Measurements from ENCODE around the gene KRT77.

Gene KRT77

GRCh38 chr12:52691076-52691840 lies 12.1 kb downstream of the KRT77 start:
- DNase-seq (ENCODE audit: low spot score) = no peak

- no peak for DNase-seq (ENCODE audit: low spot score)
Observed at GRCh38 chr12:52690351-52691075, 12.8 kb downstream of the KRT77 start.

GRCh38 chr12:52689936-52690335 lies 13.4 kb downstream of the KRT77 start:
- no peak for DNase-seq (ENCODE audit: low spot score)

- DNase-seq (ENCODE audit: low spot score) = no peak
Observed at GRCh38 chr12:52689239-52689638, 14.1 kb downstream of the KRT77 start.

GRCh38 chr12:52688481-52688880 lies 14.8 kb downstream of the KRT77 start:
- DNase-seq (ENCODE audit: low spot score) = no peak

- DNase-seq (ENCODE audit: low spot score) = no peak
Observed at GRCh38 chr12:52687497-52688385, 15.6 kb downstream of the KRT77 start.

- DNase-seq (ENCODE audit: low spot score) = no peak
Observed at GRCh38 chr12:52686756-52687487, 16.4 kb downstream of the KRT77 start.

GRCh38 chr12:52686063-52686462 lies 17.3 kb downstream of the KRT77 start:
- DNase-seq (ENCODE audit: low spot score) = no peak

GRCh38 chr12:52685406-52685890 lies 17.9 kb downstream of the KRT77 start:
- DNase-seq (ENCODE audit: low spot score) = no peak

GRCh38 chr12:52684431-52684830 lies 18.9 kb downstream of the KRT77 start:
- no peak for DNase-seq (ENCODE audit: low spot score)

- no peak for DNase-seq (ENCODE audit: low spot score)
Observed at GRCh38 chr12:52683575-52684300, 19.6 kb downstream of the KRT77 start.

GRCh38 chr12:52682938-52683574 lies 20.3 kb downstream of the KRT77 start:
- no peak for DNase-seq (ENCODE audit: low spot score)

- DNase-seq (ENCODE audit: low spot score) = no peak
Observed at GRCh38 chr12:52682381-52682660, 21.0 kb downstream of the KRT77 start.

- no peak for DNase-seq (ENCODE audit: low spot score)
Observed at GRCh38 chr12:52681526-52682380, 21.6 kb downstream of the KRT77 start.

GRCh38 chr12:52680363-52680762 lies 23.0 kb downstream of the KRT77 start, which contains the start of gene KRT1:
Gene KRT1, minus strand, starts transcription at chr12:52680407. Its CDS starts 59 bp downstream, at chr12:52680348.
- no peak for DNase-seq (ENCODE audit: low spot score)

- no peak for DNase-seq (ENCODE audit: low spot score)
Observed at GRCh38 chr12:52679875-52680274, 23.4 kb downstream of the KRT77 start.

GRCh38 chr12:52677671-52678070 lies 25.7 kb downstream of the KRT77 start:
- DNase-seq (ENCODE audit: low spot score) = no peak

- no peak for DNase-seq (ENCODE audit: low spot score)
Observed at GRCh38 chr12:52677126-52677525, 26.2 kb downstream of the KRT77 start.

GRCh38 chr12:52676163-52676562 lies 27.2 kb downstream of the KRT77 start:
- no peak for DNase-seq (ENCODE audit: low spot score)

GRCh38 chr12:52675301-52675701 lies 28.0 kb downstream of the KRT77 start:
- no peak for DNase-seq (ENCODE audit: low spot score)
